Raji (cell line): ENCODE measurements around the gene ITIH5.

Experiments
- POLR2A ChIP-seq: IDR thresholded peaks from 2 replicates; pipeline ENCODE4 v1.6.1; 2011; ENCODE audit warnings: low read depth, low read length, control low read depth; ENCODE audit not compliant: insufficient read depth

ITIH5 gene

GRCh38 chr10:7605565-7606295 is 61.0 kb downstream of the ITIH5 start:
- no peak for TF ChIP-seq POLR2A

- TF ChIP-seq POLR2A: no peak
Measured at GRCh38 chr10:7601023-7601656, 65.6 kb downstream of the ITIH5 start.

GRCh38 chr10:7598771-7599170 is 68.0 kb downstream of the ITIH5 start:
- no peak for TF ChIP-seq POLR2A

- TF ChIP-seq POLR2A: no peak
Measured at GRCh38 chr10:7596356-7596755, 70.4 kb downstream of the ITIH5 start.

- TF ChIP-seq POLR2A: no peak
Measured at GRCh38 chr10:7593905-7594304, 72.9 kb downstream of the ITIH5 start.

- TF ChIP-seq POLR2A: no peak
Measured at GRCh38 chr10:7593063-7593462, 73.7 kb downstream of the ITIH5 start.

GRCh38 chr10:7592627-7593026 is 74.1 kb downstream of the ITIH5 start:
- TF ChIP-seq POLR2A: no peak

GRCh38 chr10:7590271-7590670 is 76.5 kb downstream of the ITIH5 start:
- TF ChIP-seq POLR2A: no peak

- no peak for TF ChIP-seq POLR2A
Measured at GRCh38 chr10:7589748-7590147, 77.0 kb downstream of the ITIH5 start.

- no peak for TF ChIP-seq POLR2A
Measured at GRCh38 chr10:7587865-7588188, 78.9 kb downstream of the ITIH5 start.

- no peak for TF ChIP-seq POLR2A
Measured at GRCh38 chr10:7587168-7587864, 79.5 kb downstream of the ITIH5 start.

- TF ChIP-seq POLR2A: no peak
Measured at GRCh38 chr10:7585228-7585627, 81.5 kb downstream of the ITIH5 start.

- TF ChIP-seq POLR2A: no peak
Measured at GRCh38 chr10:7583626-7584025, 83.1 kb downstream of the ITIH5 start.

GRCh38 chr10:7580520-7580919 is 86.2 kb downstream of the ITIH5 start:
- no peak for TF ChIP-seq POLR2A

GRCh38 chr10:7579681-7580080 is 87.1 kb downstream of the ITIH5 start:
- TF ChIP-seq POLR2A: no peak

GRCh38 chr10:7577579-7577978 is 89.2 kb downstream of the ITIH5 start:
- TF ChIP-seq POLR2A: no peak

GRCh38 chr10:7577176-7577575 is 89.6 kb downstream of the ITIH5 start:
- no peak for TF ChIP-seq POLR2A

- no peak for TF ChIP-seq POLR2A
Measured at GRCh38 chr10:7576340-7576739, 90.4 kb downstream of the ITIH5 start.
